Subcutaneous abdominal adipose tissue (tissue), 5 donors: ENCODE results near the gene PDK3.

Experiments used
- H3K27ac ChIP-seq: one replicate; pipeline ENCODE4 v1.7.0; 2013; ENCODE audit warnings: low read depth, mild to moderate bottlenecking, inconsistent platforms, low read length, moderate library complexity
- H3K27me3 ChIP-seq, 5 donors: one replicate each; pipeline ENCODE4 v1.7.0; 2013; ENCODE audit warnings: low read length in 5 of 5, inconsistent platforms in 1 of 5; ENCODE audit not compliant: control insufficient read depth in 5 of 5, insufficient read depth in 4 of 5
- H3K36me3 ChIP-seq, 5 donors: one replicate each; pipeline ENCODE4 v1.7.0; 2013; ENCODE audit warnings: low read length in 5 of 5; ENCODE audit not compliant: control insufficient read depth in 5 of 5, insufficient read depth in 5 of 5
- H3K4me1 ChIP-seq, 5 donors: one replicate each; pipeline ENCODE4 v1.7.0; 2013; ENCODE audit warnings: low read length in 5 of 5, mild to moderate bottlenecking in 3 of 5, moderate library complexity in 1 of 5; ENCODE audit not compliant: control insufficient read depth in 5 of 5, insufficient read depth in 5 of 5
- H3K4me3 ChIP-seq, 5 donors: one replicate each; pipeline ENCODE4 v1.7.0; 2013; ENCODE audit warnings: low read length in 5 of 5, low read depth in 1 of 5
- H3K9ac ChIP-seq, 5 donors: one replicate each; pipeline ENCODE4 v1.7.0; 2013; ENCODE audit warnings: low read length in 5 of 5, mild to moderate bottlenecking in 4 of 5, moderate library complexity in 3 of 5
- H3K9me3 ChIP-seq, 5 donors: one replicate each; pipeline ENCODE4 v1.7.0; 2013; ENCODE audit warnings: low read length in 5 of 5; ENCODE audit not compliant: control insufficient read depth in 5 of 5
- donor health status: healthy.
- donor health status: healthy.
- donor health status: healthy.
- donor health status: healthy.
- donor health status: healthy.

Gene PDK3

GRCh38 chrX:24464836-24465531 lies at the start of gene PDK3:
Gene PDK3 (plus strand): TSS chrX:24465286. CDS start chrX:24465456, 170 bp downstream.
- Histone ChIP-seq H3K4me3 (peak within 1 kb of the TSS; percentile 69 to 77 (median 75)), H3K36me3 (no peaks in the 10 kb centered on the region), H3K27me3 (no peaks in the 10 kb centered on the region), H3K4me1 (peaks cover 0 to 15% (median 8%) of the 10 kb centered on the region in 5 donors), H3K9me3 (no peaks in the 10 kb centered on the region), H3K27ac (peak within 1 kb of the TSS; percentile 37), H3K9ac (peak within 1 kb of the TSS in 3 of 5 donors; percentile 64 to 77 (median 65))

DNA sequence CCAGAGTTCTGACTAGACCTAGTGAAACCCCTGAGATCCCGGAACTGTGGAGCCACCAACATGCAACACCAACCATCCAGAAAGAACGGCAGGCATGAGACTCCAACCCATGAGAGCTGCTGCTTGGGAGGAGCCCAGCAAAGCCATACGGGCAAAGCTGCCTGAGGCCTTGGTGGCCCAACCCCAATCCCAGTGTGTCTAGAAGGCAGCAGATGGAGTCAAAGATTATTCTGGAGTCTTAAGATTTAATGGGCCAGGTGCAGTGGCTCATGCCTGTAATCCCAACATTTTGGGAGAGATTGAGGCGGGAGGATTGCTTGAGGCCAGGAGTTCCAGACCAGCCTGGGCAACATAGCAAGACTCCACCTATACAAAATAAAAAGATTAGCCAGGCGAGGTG lies 49.2 kb upstream of the PDK3 start:
- Histone ChIP-seq H3K9me3 (peaks cover 0 to 31% (median 6%) of the 10 kb centered on the region in 5 donors), H3K27ac (no peak overlapping the region), H3K4me1 (no peaks in the 10 kb centered on the region), H3K4me3 (no peak overlapping the region), H3K27me3 (peaks cover 0 to 13% (median 8%) of the 10 kb centered on the region in 5 donors), H3K36me3 (peaks cover 0 to 4% (median 0%) of the 10 kb centered on the region in 5 donors), H3K9ac (no peak overlapping the region)

GRCh38 chrX:24423960-24424359 lies 41.1 kb upstream of the PDK3 start:
- H3K4me1 ChIP-seq: peaks cover 0 to 29% (median 10%) of the 10 kb centered on the region in 5 donors

DNA sequence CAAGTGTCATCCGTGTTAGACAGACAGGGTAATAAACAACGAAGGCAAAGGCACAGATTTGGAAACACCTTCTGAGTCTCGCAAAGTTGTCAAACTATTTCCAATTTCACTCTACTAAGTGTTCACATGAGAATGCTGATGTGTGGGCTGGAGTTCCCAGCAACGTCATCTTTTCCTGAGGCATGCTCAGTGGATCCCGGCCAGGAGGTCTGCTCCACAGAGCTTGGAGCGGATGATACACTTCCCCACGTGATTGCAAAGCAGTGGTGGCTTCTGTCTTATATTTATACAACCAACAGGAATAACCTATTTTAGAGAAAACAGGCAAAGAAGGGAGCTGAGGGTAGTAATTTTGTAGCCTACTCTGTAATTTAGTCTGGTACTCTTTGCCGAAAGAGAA lies 40.1 kb upstream of the PDK3 start:
- H3K27me3 ChIP-seq: peaks cover 0 to 9% (median 7%) of the 10 kb centered on the region in 5 donors
- H3K9me3 ChIP-seq: peaks cover 0 to 3% (median 0%) of the 10 kb centered on the region in 5 donors
- H3K36me3 ChIP-seq: no peaks in the 10 kb centered on the region
- H3K4me1 ChIP-seq: peaks cover 0 to 31% (median 10%) of the 10 kb centered on the region in 5 donors
- H3K4me3 ChIP-seq: peak overlapping the region in 1 of 5 donors; percentile 20
- H3K27ac ChIP-seq: no peak overlapping the region
- peak overlapping the region in 1 of 5 donors; percentile 59 for H3K9ac ChIP-seq

More at GRCh38 chrX:24423960-24424359, 41.1 kb upstream of the PDK3 start:
- H3K9ac ChIP-seq: no peak overlapping the region
- H3K4me3 ChIP-seq: no peak overlapping the region
- H3K27me3 ChIP-seq: peaks cover 0 to 9% (median 7%) of the 10 kb centered on the region in 5 donors
- no peak overlapping the region for H3K27ac ChIP-seq
- no peaks in the 10 kb centered on the region for H3K36me3 ChIP-seq
- H3K9me3 ChIP-seq: peaks cover 0 to 4% (median 1%) of the 10 kb centered on the region in 5 donors

GRCh38 chrX:24425806-24426205 lies 39.3 kb upstream of the PDK3 start:
- Histone ChIP-seq H3K36me3 (no peaks in the 10 kb centered on the region), H3K4me3 (no peak overlapping the region), H3K9ac (no peak overlapping the region), H3K27ac (no peak overlapping the region), H3K27me3 (peaks cover 0 to 9% (median 7%) of the 10 kb centered on the region in 5 donors), H3K4me1 (peaks cover 0 to 31% (median 10%) of the 10 kb centered on the region in 5 donors), H3K9me3 (peaks cover 0 to 3% (median 0%) of the 10 kb centered on the region in 5 donors)

DNA sequence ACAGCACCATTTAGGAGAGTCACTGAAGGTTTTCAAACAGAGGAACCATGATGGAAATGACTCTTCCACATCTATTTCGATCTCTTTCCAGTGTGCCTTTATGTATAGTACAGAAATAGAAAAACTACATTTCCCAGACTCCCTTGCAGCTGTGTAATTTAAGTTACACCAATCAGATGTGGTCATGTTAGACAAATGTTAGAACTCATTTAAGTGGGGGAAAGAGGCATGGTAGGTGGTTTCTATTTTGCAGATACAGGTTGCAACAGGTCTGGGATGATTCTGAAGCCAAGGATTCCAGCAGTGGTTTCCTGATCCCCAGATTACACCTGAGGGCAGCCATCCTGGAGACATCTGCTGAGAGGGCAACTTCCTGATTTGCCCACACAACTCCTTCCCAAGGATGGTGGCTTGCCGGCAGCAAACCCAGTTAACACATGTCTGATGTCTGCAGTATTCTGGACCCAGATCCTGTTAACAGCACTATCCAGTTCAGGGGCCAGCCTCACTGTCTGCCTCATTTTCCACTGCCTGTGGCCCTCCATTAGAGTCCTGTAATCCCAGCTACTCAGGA lies 38.7 kb upstream of the PDK3 start:
- Histone ChIP-seq H3K4me3 (no peak overlapping the region), H3K9me3 (peaks cover 0 to 1% (median 0%) of the 10 kb centered on the region in 5 donors), H3K9ac (no peak overlapping the region), H3K36me3 (no peaks in the 10 kb centered on the region), H3K27me3 (peaks cover 0 to 9% (median 7%) of the 10 kb centered on the region in 5 donors), H3K27ac (no peak overlapping the region), H3K4me1 (peaks cover 0 to 31% (median 10%) of the 10 kb centered on the region in 5 donors)

DNA sequence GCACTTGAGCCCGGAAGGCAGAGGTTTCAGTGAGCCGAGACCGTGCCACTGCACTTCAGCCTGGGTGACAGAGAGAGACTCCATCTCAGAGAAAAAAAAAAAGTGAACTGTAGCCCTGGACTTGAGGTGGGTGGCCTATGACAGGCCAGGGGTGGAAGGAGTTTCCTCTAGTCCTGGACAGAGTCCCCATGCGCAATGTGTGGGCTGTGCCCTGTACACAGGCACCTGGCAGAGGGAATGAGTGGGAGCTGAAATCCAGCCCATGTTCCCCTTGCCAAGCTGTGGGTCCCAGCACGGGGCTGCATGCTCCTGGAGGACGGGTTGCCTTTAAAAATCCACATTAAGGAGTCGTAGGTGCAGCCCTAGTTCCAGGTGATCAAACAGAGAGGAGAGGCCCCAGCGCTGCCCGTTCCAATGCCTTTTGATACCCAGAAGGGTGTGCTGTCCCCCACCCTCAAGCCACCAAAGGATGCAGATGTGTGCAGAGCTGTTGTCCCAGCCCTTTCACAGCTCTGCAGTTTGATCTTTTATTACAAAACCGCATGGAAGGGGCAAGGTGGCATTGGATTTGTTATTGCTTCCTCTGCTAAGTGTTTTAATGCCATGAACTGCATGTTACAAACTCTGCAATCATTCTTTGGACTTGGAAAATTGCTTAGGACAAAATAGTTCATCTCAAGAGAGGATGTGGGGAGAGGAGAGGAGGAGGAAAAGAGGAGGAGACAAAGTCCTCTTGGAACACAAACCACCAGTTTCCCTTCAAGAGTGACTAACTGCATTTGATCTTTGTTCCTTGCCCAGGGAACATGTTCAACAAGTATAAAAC lies 38.0 kb upstream of the PDK3 start:
- H3K36me3 ChIP-seq: no peaks in the 10 kb centered on the region
- H3K9me3 ChIP-seq: no peaks in the 10 kb centered on the region
- peaks cover 0 to 31% (median 10%) of the 10 kb centered on the region in 5 donors for H3K4me1 ChIP-seq
- no peak overlapping the region for H3K4me3 ChIP-seq
- H3K27me3 ChIP-seq: peaks cover 0 to 11% (median 8%) of the 10 kb centered on the region in 5 donors
- no peak overlapping the region for H3K9ac ChIP-seq
- no peak overlapping the region for H3K27ac ChIP-seq

DNA sequence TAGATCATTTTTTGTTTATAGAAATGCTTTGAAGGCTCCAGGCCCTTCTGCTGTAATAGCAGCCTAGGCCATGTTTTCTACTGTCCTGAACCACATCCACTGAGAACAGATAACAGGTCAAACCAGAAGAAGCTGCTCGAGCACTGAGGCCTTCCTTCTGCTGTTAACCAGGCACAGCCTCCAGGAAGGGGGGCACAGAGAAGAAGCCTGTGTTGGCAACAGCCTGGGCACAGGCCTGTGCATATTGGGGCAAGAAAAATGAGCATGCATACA lies 37.4 kb upstream of the PDK3 start:
- Histone ChIP-seq H3K4me1 (peaks cover 0 to 31% (median 10%) of the 10 kb centered on the region in 5 donors), H3K4me3 (no peak overlapping the region), H3K9me3 (no peaks in the 10 kb centered on the region), H3K9ac (no peak overlapping the region), H3K27me3 (peaks cover 0 to 13% (median 9%) of the 10 kb centered on the region in 5 donors), H3K27ac (no peak overlapping the region), H3K36me3 (no peaks in the 10 kb centered on the region)

- Histone ChIP-seq H3K36me3 (no peaks in the 10 kb centered on the region), H3K27ac (no peak overlapping the region), H3K9ac (no peak overlapping the region), H3K4me1 (peaks cover 0 to 31% (median 10%) of the 10 kb centered on the region in 5 donors), H3K27me3 (peaks cover 0 to 13% (median 9%) of the 10 kb centered on the region in 5 donors), H3K4me3 (no peak overlapping the region), H3K9me3 (no peaks in the 10 kb centered on the region)
Observed at GRCh38 chrX:24428516-24428915, 36.6 kb upstream of the PDK3 start.
